HepG2 (cell line): Measurements from ENCODE around the gene LYZL6. TPM values are rescaled to one million over a fixed set of nuclear protein-coding genes. Genes with fewer than 3 reads are reported as not detected.

Source experiments
- ATF7 ChIP-seq, 2 experiments: fragments of 450-650 bp in 1 of 2; sonication (generic) in 1 of 2; formaldehyde crosslinking in 1 of 2; IDR thresholded peaks; 2 replicates each; pipeline versions ENCODE4 v1.4.0 to v1.6.1; 2016 to 2020; ENCODE audit warnings: antibody characterized with exemption in 1 of 2, mild to moderate bottlenecking in 1 of 2, missing genetic modification reagents in 1 of 2
- E2F1 ChIP-seq: sonication (generic); formaldehyde crosslinking; IDR thresholded peaks from 2 replicates; pipeline ENCODE4 v1.5.0; 2020; ENCODE audit warnings: missing genetic modification reagents
- ELF4 ChIP-seq: sonication (generic); formaldehyde crosslinking; IDR thresholded peaks from 2 replicates; pipeline ENCODE4 v1.5.0; 2020; ENCODE audit warnings: missing genetic modification reagents, mild to moderate bottlenecking, moderate library complexity, borderline replicate concordance
- FOSL2 ChIP-seq: sonication (generic); formaldehyde crosslinking; IDR thresholded peaks from 2 replicates; pipeline ENCODE4 v1.4.0; 2020; ENCODE audit warnings: missing genetic modification reagents
- IRF9 ChIP-seq: sonication (generic); formaldehyde crosslinking; IDR thresholded peaks from 2 replicates; pipeline ENCODE4 v1.8.0; 2022; ENCODE audit warnings: missing genetic modification reagents, mild to moderate bottlenecking, borderline replicate concordance
- MAFK ChIP-seq, 2 experiments: IDR thresholded peaks in 1 of 2; conservative IDR thresholded peaks in 1 of 2; 2 replicates each; pipeline ENCODE4 v1.6.1; 2011; ENCODE audit warnings: improper control_type of control experiment in 2 of 2, low read length in 2 of 2
- MBNL3 ChIP-seq: fragments of 250-450 bp; sonication (Bioruptor Pico); conservative IDR thresholded peaks from 2 replicates; pipeline ENCODE4 v1.8.0; 2022; ENCODE audit warnings: mild to moderate bottlenecking, inconsistent platforms
- RERE ChIP-seq: IDR thresholded peaks from 2 replicates; pipeline ENCODE4 v1.6.1; 2016; ENCODE audit warnings: low read depth, missing genetic modification reagents, missing compliant biosample characterization
- SETDB1 ChIP-seq: sonication (generic); formaldehyde crosslinking; IDR thresholded peaks from 2 replicates; pipeline ENCODE4 v1.5.1; 2020; ENCODE audit warnings: missing genetic modification reagents, mild to moderate bottlenecking, borderline replicate concordance
- SMARCC2 ChIP-seq: fragments of 450-650 bp; IDR thresholded peaks from 2 replicates; pipeline ENCODE4 v1.6.1; 2017; ENCODE audit warnings: antibody characterized with exemption, mild to moderate bottlenecking
- SP4 ChIP-seq: sonication (generic); formaldehyde crosslinking; IDR thresholded peaks from 2 replicates; pipeline ENCODE4 v1.8.1; 2023; ENCODE audit warnings: mild to moderate bottlenecking, missing genetic modification reagents
- TBL1XR1 ChIP-seq: fragments of 150-350 bp; IDR thresholded peaks from 2 replicates; pipeline ENCODE4 v1.6.1; 2014; ENCODE audit warnings: borderline replicate concordance, low read length; ENCODE audit not compliant: partially characterized antibody
- ZBTB4 ChIP-seq: sonication (generic); formaldehyde crosslinking; IDR thresholded peaks from 2 replicates; pipeline ENCODE4 v1.4.0; 2020; ENCODE audit warnings: missing genetic modification reagents, mild to moderate bottlenecking, borderline replicate concordance
- ZMYM3 ChIP-seq: sonication (generic); formaldehyde crosslinking; IDR thresholded peaks from 2 replicates; pipeline ENCODE4 v1.5.1; 2020; ENCODE audit warnings: mild to moderate bottlenecking, missing genetic modification reagents
- ZNF232 ChIP-seq: sonication (generic); formaldehyde crosslinking; IDR thresholded peaks from 2 replicates; pipeline ENCODE4 v1.4.0; 2020; ENCODE audit warnings: missing genetic modification reagents, borderline replicate concordance
- ZNF260 ChIP-seq: sonication (generic); formaldehyde crosslinking; IDR thresholded peaks from 2 replicates; pipeline ENCODE4 v1.4.0; 2020; ENCODE audit warnings: missing genetic modification reagents, low read depth, mild to moderate bottlenecking, borderline replicate concordance
- ZNF263 ChIP-seq: sonication (generic); formaldehyde crosslinking; IDR thresholded peaks from 2 replicates; pipeline ENCODE4 v1.4.0; 2020; ENCODE audit warnings: missing genetic modification reagents
- ZNF562 ChIP-seq: sonication (generic); formaldehyde crosslinking; IDR thresholded peaks from 2 replicates; pipeline ENCODE4 v1.8.0; 2022; ENCODE audit warnings: missing genetic modification reagents, borderline replicate concordance
- ZSCAN25 ChIP-seq: sonication (generic); formaldehyde crosslinking; IDR thresholded peaks from 2 replicates; pipeline ENCODE4 v1.8.0; 2022; ENCODE audit warnings: mild to moderate bottlenecking, missing genetic modification reagents
- polyA plus RNA-seq, 8 experiments: library from polyadenylated mRNA; depleted of rRNA in 3 of 8; stranded (reverse) in 7 of 8; unstranded in 1 of 8; fragments of >200 nt; fragmentation: Illumina TruSeq in 4 of 8; extraction: Trizol in 4 of 8; gene quantifications; 2 replicates each; pipeline versions ENCODE4 v1.2.1 to v1.2.3, GENCODE V29; 2011 to 2016; ENCODE audit warnings: low read depth in 4 of 8, missing spikeins in 1 of 8, mixed read lengths in 1 of 8; ENCODE audit not compliant: insufficient read depth in 1 of 8
- total RNA-seq, 5 experiments: library from RNA; depleted of rRNA; stranded (reverse); fragments of >200 nt; fragmentation: Illumina TruSeq; extraction: Trizol; gene quantifications; 2 replicates each; pipeline ENCODE4 v1.2.3, GENCODE V29; 2016; ENCODE audit warnings: low read depth in 1 of 5

The LYZL6 gene
- total and polyA plus RNA-seq, 2 of the 13 experiments (the other 11 are each of a cell fraction or from before 2014, with no cell fraction given) = not detected

- TF ChIP-seq ZBTB4 (CRISPR knock-in tag) = no peak
- TF ChIP-seq SP4 (CRISPR knock-in tag) = no peak
- no peak for TF ChIP-seq ATF7 (IDR thresholded peaks at IDR 0.05)
- TF ChIP-seq ATF7 (CRISPR knock-in tag; IDR thresholded peaks at IDR 0.05) = no peak
- no peak for TF ChIP-seq SMARCC2
- TF ChIP-seq RERE (CRISPR knock-in tag) = no peak
- TF ChIP-seq ZNF232 (CRISPR knock-in tag) = no peak
- TF ChIP-seq ZNF263 (CRISPR knock-in tag) = no peak
- no peak for TF ChIP-seq ZMYM3
- TF ChIP-seq MBNL3 (CRISPR knock-in tag) = no peak
- peak; percentile 26 for TF ChIP-seq TBL1XR1
- TF ChIP-seq ZSCAN25 (CRISPR knock-in tag) = no peak
- TF ChIP-seq SETDB1 (CRISPR knock-in tag) = no peak
- TF ChIP-seq IRF9 (CRISPR knock-in tag) = no peak
- no peak for TF ChIP-seq ELF4 (CRISPR knock-in tag)
- TF ChIP-seq MAFK (conservative IDR thresholded peaks at IDR 0.05 in 1 of 2, IDR thresholded peaks at IDR 0.05 in 1 of 2; ENCODE audit: low read length in 2 of 2) = peak; percentile 97 to 98
- TF ChIP-seq ZNF260 = no peak
- no peak for TF ChIP-seq ZNF562 (CRISPR knock-in tag)
- TF ChIP-seq E2F1 (CRISPR knock-in tag) = no peak
- no peak for TF ChIP-seq FOSL2
These were observed 47.6 kb upstream of the LYZL6 start (continued) for GRCh38 chr17:35991075-35991474.
